NCI-H1436 (cell line): ENCODE data around the gene LZTS2.
A peak's percentile ranks its signal among the peaks of the same experiment; 100 is the strongest.
"Not testable (repeated sequence)": the region's sequence is repeated elsewhere in the genome, so short reads cannot be mapped to it uniquely, and the experiment has no call there.

Experiments
- DNase-seq: peaks from one replicate; lab custom pipeline; 2025; lab: John Stamatoyannopoulos, UW

LZTS2 gene, protein sequence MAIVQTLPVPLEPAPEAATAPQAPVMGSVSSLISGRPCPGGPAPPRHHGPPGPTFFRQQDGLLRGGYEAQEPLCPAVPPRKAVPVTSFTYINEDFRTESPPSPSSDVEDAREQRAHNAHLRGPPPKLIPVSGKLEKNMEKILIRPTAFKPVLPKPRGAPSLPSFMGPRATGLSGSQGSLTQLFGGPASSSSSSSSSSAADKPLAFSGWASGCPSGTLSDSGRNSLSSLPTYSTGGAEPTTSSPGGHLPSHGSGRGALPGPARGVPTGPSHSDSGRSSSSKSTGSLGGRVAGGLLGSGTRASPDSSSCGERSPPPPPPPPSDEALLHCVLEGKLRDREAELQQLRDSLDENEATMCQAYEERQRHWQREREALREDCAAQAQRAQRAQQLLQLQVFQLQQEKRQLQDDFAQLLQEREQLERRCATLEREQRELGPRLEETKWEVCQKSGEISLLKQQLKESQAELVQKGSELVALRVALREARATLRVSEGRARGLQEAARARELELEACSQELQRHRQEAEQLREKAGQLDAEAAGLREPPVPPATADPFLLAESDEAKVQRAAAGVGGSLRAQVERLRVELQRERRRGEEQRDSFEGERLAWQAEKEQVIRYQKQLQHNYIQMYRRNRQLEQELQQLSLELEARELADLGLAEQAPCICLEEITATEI

DNA sequence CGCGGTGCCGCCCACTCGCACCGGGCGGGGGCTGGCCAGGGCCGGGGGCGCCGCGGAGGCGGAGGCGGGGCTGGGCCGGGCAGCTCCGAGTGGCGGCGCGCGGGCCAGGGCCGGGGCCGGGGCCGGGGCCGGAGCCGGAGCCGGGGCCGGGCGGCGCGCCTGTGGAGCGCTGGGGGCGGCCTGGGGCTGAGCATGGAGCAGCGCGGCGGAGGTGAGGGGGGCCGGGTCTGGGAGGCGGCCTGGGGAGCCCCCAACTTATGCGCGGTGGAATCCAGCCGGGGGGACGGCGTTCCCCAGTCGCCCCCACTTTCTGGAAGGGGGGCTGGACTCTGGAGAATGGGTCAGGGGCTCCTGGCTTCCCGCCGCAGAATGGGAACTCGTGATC lies at the start of gene LZTS2:
Gene LZTS2, plus strand, starts transcription at position 67 of the 385 bp plus-strand sequence. CDS start 2,731 bp downstream, outside the sequence.
- no peak for DNase-seq

DNA sequence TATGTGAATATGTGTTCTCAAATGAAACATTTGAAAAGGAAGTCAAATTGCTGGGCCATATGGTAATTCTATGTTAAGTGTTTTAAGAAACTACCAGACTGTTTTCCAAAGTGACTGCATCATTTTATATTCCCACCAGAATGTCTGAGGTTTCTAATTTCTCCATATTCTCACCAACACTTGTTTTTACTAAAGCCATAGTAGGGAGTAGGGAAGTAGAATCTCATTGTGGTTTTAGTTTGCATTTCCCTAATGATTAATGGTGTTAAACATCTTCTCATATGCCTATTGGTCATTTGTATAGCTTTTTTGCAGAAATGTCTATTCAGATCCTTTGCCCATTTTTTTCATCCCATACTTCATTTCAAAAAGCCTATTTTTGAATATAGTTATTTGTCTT lies 39.4 kb upstream of the LZTS2 start:
- DNase-seq, result no peak

DNA sequence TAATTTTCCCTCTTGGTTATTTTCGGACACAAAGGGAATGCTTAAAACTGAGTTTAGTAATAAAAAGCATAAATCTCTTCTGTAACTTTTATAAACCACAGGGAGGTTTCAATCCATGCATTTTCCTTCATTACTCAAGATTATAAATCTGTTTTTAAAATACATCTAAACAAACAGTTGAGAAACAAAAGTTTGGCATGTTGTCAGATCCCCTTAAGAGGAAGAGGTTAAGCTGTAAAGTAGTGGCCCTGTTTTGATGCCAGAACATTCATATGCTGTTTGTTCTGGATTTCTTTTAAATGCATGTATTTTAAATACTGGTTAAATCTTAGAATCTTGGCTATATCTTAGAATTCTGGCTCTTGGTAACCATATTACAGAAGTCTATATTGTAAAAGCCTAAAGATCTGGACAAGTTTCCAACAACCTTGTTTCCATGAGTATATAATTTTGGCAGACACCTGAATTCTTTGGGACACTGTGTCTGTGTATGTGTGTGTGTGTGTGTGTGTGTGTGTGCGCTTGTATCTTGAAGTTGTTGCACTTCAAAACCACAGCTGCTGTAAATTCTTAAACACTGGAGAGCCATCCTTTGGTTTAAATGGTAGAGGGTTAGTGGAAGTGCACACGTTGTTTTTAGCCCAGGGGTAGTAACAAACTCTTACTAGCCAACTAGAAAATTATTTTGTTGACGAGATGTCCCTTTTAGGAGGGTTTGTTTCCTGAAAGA lies 37.1 kb upstream of the LZTS2 start:
- DNase-seq, result no peak

DNA sequence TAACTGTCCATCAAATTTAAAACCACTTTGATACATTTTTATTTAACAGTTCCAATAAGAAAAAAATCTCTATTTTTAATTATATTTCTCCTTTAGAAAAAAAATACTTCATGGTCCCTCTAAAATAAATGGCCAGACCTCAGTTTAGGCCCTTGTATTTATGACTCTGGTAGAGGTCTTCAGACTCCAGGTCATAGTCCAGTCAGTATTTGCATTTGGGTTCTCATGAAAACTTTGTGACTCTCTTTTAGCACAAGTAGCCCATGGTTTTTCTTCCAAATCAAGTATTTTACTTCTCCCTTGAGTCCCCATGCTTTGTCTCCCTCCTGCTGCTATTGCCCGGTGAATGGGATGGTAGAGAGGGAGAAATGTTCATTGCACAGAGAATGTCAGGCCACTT lies 35.8 kb upstream of the LZTS2 start:
- no peak for DNase-seq

DNA sequence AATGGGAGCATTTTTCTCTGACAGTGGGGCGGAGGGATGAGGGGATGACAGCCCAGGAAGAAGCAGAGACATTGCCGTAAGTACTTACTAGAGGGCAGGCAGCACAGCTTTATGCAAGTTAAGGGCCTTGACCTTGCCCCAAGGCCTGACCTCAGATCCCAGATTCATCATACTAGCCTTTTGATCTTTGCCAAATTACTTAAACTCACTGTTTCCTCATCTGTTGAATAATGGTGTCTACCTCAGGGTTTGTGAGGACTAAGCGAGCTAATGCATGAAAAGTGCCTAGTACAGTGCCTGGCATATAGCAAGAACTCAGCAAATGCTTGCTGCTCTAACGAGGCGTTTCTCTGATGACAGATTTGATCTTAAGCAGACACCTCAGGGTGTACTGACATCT lies 33.8 kb upstream of the LZTS2 start:
- DNase-seq, result no peak

DNA sequence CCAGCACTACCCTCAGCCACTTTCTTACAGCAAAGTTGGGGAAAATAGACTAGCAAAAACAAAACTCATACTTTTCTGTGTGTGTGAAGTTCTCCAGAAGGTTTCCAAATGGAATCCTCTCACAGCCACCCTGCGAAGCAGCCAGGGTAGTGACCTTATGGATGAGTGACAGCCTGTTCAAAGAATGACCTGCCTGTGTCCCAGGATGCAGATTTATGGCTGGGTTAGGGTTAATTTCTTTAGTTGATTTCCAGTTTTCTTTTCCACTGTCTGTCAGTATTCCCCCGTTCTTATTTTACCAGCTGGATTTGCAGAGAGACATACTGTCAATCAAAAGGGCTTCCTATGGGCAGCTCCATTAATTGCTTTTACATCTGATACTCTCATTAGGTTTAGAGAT lies 32.7 kb upstream of the LZTS2 start:
- no peak for DNase-seq

DNA sequence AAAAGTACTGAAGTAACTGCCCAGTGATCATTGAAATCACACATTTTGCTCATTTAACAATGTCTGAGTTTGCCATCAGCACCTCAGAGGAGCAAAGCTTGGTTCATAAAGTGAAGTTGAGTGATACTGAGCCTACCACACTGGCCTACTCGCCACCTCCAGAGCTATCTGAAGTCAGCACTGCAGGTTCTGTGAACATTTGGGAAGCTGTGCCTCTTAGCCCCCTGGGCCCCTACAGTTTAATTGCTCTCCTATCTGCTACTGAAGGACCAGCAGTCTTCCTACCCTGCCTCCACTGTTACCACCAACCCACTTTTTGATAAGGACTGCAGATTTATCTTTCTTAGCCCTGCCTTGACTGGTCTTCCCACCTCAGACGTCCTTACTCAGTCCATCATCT lies 32.3 kb upstream of the LZTS2 start:
- DNase-seq, result no peak

DNA sequence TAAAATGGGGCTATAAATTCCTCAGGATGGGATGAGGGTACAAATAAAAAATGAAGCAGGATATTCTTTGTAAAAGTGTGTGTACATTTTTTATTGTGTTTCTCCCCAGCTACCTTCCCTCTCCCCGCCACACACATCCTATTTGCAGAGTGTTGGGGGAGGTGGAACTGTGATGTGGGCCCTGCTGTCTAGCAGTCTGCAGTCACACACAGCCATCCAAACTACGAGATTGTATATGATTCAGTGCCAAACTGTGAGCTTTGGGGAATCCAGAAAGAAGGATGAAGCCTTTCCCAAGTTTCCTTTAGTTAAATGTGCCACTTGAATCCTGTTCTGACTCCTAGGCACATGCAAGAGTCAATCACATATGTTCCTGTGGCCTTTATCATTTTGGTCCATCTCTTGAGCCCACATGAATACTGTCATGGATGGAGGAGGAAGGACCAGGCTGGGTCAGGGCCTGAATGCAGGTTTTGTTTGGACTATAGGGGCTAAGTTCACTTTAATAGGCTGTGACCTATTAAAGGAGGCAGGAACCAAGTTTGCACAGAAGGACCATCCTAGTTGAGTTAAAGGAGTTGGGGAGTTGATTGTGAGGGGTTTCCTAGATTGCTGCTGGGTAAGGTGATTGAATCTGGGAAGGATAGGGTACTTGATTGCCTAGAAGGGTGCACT lies 31.4 kb upstream of the LZTS2 start:
- DNase-seq, result no peak

DNA sequence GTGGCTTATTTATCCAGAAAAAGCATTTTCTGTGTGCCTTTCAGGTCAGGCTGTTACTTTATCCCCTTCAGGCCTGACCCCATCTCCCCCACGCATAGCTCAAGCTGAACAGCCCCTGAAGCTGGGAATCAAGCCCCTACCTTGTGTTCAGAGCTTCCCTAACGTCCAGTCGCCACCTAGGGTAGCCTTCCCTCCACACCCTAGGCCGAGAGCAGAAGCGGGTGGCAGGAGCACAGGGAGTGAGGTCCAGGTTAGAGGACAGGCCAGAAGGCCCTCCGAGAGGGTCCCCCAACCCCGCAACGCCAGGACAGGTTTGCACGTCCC lies 30.8 kb upstream of the LZTS2 start:
- no peak for DNase-seq

DNA sequence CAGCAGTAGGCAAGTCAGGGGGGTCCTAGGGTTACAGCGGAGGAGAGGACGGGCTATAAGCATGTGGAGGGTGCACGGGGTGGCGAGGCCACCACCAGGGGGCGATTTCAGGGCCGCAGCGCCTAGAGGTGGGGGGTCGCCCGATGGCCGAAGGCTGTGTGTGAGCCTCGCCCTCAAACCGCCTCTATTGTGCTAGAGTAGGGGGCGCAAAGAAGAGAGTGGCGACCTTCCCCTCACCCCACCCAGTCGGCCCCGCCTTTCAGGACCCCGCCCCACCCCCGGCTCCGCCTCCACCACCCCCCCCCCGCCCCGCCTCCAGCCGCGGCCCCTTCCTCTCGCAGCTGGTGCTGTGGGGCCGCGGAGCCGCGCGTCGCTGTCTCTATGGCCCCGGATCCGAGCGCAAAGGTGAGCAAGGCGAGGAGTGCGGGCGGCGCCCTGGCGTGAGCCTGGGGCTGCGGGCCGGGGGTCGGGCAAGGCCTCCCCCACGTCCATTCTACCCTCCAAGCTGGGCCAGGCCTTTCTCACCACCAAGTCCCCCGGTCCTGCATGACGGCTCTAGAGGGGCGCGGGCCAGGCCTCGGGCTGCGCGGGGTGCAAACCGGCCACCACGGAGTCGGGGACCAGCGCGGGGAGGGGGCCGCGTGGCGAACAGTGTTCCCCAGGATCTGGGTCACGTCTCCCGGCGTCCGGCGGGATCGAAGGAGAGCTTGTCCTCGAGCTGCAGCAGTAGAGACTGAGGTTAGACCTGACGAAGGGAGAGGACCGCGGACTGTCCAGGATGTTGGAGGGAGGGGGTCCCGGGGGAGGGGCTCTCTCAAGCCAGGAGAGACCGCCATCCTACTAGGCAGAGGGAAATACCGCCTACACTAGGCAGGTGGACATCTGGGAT lies 30.2 kb upstream of the LZTS2 start, which contains the start of gene SEMA4G:
Gene SEMA4G, plus strand, starts transcription at position 318 of the 889 bp plus-strand sequence. CDS start 3,409 bp downstream, outside the sequence.
- DNase-seq, result peak; percentile 58

DNA sequence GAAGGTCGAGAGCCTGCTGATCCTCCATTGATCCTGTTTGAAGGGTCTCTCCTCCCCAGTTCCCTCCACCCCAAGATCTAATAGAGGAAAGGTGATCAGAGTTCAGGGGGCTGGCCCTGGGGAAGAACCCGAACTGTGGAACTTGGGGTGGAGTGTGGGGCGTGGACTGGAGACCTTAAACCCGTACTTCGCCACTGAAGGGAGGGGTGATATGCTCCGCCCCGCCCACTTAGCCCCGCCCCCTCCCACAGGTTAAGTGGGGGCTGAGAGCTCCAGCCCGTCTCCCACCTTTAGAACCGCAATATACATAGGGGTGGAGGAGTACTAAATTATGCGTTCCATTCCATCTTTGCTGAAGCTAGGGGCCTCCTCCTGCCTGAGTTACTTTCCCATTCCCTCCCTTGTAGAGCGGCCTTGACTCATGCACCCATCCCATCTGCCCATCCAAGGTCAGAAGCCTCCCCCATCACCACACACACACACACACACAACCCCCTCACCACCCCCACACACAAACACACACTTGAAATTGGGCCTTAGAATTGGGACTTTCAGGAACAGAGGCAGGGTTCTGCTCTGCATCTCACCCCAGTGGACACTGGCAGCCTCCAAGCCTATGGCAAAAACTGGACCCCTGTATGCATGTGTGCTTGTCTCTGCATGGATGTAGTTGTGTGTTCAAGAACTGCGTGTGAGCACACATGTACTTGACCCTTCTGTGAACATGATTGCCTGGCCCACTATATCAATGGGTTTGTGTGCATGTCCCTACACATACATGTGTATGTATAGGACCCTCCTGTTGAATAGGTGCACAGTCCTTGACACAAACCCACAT lies 29.3 kb upstream of the LZTS2 start:
- DNase-seq, result no peak

DNA sequence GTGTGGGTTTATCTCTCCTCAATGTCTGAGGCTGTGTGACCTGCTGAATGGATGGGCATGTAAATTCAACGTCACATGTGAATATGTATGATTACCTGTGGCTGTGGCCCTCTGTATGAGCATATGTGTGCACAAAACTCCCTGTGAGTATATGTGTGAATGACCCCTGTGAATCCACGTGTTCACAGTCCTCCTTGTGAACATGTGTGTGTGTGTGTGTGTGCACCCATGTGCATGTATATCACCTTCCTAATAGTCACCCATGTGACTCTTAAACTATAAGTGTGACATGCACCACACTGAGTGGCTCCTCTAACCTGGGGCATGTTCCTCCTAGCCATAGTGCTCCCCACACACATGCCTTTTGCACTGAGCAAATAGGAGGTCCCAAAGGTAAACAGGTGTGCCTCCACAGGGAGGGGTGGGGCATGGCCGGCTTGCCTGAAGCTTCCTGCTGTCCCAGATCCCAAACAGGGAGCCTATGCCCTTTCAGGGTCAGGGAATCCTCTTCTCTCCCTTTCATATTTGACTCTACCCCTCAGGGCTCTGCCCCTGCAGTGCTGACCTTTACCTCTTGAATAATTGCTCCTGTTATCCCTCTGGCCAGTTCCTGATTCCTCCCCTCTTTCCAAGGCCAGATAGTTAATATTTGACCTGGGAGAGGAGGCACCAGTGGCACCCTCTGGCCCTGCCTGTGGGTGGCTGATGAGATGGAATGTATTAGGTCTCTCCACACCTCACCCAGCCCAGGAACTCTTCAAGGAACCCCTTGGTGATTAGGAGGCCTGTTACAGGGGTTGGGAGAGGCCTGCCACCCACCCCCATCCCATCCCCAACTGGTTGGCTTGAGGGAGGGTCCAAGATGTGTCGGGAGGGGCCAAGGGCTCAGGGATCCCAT lies 28.4 kb upstream of the LZTS2 start:
- DNase-seq, result no peak

DNA sequence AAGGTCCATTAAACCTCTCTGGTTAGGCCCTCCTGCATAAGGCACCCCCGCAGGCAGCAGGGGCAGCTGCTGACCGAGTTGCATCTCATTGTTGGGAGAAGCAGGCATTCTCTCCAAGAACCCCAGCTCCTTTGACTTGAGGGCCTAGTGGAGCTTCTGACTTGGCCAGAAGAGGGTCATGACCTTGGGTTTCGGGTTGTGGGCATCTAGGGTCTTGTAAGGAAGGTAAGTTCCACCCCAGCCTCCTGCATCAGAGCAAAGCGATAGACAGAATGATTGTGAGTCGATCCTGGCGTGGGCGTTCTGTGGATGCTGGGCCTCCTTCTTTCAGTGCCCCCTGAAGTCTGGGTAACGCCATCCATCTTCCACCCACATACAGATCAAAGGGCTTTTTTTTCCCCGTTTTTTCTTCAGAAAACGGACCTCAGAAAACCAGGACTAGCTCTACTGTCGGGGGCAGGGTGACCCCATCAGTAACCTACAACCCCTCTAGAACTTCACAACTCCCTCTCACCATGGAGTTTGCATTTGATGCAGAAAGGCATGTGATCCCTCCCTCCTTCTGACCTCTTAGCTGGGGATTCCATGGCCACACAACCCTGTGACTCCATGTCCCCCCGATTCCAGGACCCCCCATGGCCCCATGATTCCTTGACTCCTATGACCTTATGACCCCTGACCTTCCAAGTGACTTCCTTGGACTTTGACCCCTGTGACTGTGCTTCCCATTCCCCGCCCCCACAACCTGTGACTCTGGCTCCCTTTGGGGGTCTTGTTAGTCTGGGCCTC lies 27.3 kb upstream of the LZTS2 start:
- no peak for DNase-seq

DNA sequence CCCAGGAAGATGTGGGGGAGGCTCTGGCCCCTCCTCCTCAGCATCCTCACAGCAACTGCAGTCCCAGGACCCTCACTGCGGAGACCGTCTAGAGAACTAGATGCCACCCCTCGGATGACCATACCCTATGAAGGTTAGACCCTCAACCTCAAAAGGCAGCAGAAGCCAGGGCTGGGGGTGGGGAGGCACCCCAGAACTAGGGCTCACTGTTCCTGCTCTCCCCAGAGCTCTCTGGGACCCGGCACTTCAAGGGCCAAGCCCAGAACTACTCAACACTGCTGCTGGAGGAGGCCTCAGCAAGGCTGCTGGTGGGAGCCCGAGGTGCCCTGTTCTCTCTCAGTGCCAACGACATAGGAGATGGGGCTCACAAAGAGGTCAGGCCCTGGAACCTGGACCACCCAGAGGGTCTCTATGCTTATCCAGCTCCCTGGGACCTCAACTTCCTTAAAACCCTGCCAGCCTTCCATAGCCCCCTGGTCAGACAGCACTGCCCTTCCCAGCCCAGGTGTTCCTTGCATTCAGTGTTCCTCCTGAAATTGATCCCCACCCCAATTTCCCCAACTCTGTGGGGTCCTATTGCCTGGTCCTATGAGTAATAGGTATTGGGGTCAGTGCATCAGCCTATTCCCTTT lies 26.6 kb upstream of the LZTS2 start:
- no peak for DNase-seq

DNA sequence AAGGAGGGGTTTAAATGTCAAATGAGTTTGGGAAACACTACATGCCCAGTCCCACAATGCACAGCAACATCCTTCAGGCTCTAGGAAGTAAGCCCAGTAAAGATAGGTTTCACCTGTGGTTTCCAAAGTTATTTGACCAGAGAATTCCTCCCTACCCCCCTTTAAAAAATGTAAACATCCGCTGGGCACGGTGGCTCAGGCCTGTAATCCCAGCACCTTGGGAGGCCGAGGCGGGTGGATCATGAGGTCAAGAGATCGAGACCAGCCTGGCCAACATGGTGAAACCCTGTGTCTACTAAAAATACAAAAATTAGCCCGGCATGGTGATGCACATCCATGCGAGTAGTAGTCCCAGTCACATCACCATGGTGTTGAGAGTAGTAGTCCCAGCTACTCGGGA lies 24.2 kb upstream of the LZTS2 start:
- not testable (repeated sequence) for DNase-seq

DNA sequence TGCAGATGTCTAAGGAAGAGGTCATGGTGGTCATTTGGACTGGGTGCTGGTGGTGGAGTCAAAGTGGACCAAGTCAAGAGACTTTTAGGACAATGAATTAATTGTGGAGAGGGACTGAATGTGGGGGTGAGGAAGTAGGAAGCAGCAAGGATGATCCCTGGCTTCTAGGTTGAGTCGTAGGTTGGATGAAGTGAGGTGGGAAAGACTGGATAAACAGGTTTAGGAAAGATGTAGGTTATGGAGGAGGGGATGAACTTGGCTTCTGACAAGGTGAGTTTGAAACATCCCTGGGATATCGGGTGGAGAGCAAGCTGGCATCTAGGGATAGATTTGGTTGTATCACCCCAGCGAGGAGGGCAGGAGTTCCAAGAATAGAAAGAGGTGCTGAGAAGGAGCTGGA lies 22.7 kb upstream of the LZTS2 start:
- no peak for DNase-seq

DNA sequence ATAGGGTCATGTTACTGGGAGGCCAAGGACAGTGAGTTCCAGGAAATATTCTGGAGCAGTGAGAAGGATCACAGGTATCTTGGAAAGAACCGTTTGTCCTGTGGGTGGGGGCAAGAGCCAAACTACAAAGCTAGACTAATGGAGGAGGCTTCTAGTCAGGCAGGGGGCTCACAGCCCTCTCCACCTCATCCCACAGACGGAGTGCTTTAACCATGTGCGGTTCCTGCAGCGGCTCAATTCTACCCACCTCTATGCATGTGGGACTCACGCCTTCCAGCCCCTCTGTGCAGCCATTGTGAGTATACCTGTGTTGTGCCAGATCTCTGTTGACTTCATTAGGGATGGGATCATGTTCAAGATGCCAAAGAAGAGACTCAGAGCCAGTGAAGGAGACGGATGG lies 22.2 kb upstream of the LZTS2 start:
- no peak for DNase-seq
